Fibroblast of the aortic adventitia (primary cell): ENCODE results near the gene FHIT. TPM values are rescaled to one million over a fixed set of nuclear protein-coding genes. Genes with fewer than 3 reads are reported as not detected.

Source experiments
- DNase-seq: peaks from one replicate; pipeline ENCODE4 v3.0.0-alpha.2; 2010; ENCODE audit warnings: low read depth
- H3K4me3 ChIP-seq: 2 replicates; pipeline ENCODE4 v1.5.1; 2011; ENCODE audit warnings: low read depth, mild to moderate bottlenecking, control low read depth, low read length, moderate library complexity
- CTCF ChIP-seq: IDR thresholded peaks from 2 replicates; pipeline ENCODE4 v1.5.1; 2011; ENCODE audit warnings: mild to moderate bottlenecking, low read length, control low read depth, inconsistent platforms; ENCODE audit not compliant: insufficient read depth
- total RNA-seq: library from RNA; depleted of rRNA; stranded (reverse); fragments of >200 nt; gene quantifications from 2 replicates; pipeline ENCODE4 v1.2.3, GENCODE V29; 2012; ENCODE audit warnings: low replicate concordance

FHIT gene
- total RNA-seq, 1 donor: 1.5 TPM

- DNase-seq: no peak
- H3K4me3 ChIP-seq: no peak overlapping the region
- TF ChIP-seq CTCF: no peak
Observed at GRCh38 chr3:60070366-60070765, 1180.9 kb downstream of the FHIT start.

GRCh38 chr3:60065227-60065868 lies 1185.9 kb downstream of the FHIT start:
- no peak for DNase-seq
- H3K4me3 ChIP-seq: no peak overlapping the region
- no peak for TF ChIP-seq CTCF

- no peak overlapping the region for H3K4me3 ChIP-seq
- DNase-seq: peak; percentile 4
- TF ChIP-seq CTCF: no peak
Observed at GRCh38 chr3:60064210-60065178, 1186.8 kb downstream of the FHIT start.

- no peak for TF ChIP-seq CTCF
- no peak for DNase-seq
- H3K4me3 ChIP-seq: no peak overlapping the region
Observed at GRCh38 chr3:60056404-60056803, 1194.8 kb downstream of the FHIT start.

- no peak for DNase-seq
Observed at GRCh38 chr3:60055765-60056164, 1195.5 kb downstream of the FHIT start.

GRCh38 chr3:60053526-60054265 lies 1197.6 kb downstream of the FHIT start:
- DNase-seq: no peak
- no peak overlapping the region for H3K4me3 ChIP-seq
- no peak for TF ChIP-seq CTCF

More at GRCh38 chr3:60055765-60056164, 1195.5 kb downstream of the FHIT start:
- H3K4me3 ChIP-seq: no peak overlapping the region
- no peak for TF ChIP-seq CTCF
